IMR-90 (cell line): ENCODE results near the gene SAXO1. TPM values are rescaled to one million over a fixed set of nuclear protein-coding genes. Genes with fewer than 3 reads are reported as not detected.

Experiments used
- ATAC-seq: fragments of 200-7000 bp; cut with Tn5 transposase; 2 replicates; pipeline ENCODE4 v1.9.1; 2020; ENCODE audit warnings: low read depth, mild to moderate bottlenecking, moderate library complexity
- BruUV-seq: library from RNA; stranded (reverse); fragments of 400-500 nt; replicated peaks from 2 replicates; lab custom pipeline; 2021; lab: Mats Ljungman, UMichigan
- CTCF ChIA-PET: fragments of 300-600 bp; formaldehyde crosslinking; extraction: SDS; loops from one replicate; lab custom pipeline; 2021; ENCODE audit warnings: antibody characterized with exemption; lab: Yijun Ruan, JAX
- POLR2A ChIA-PET: fragments of 300-600 bp; sonication (Branson Sonifier 250); formaldehyde crosslinking; loops from one replicate; lab custom pipeline; 2022; ENCODE audit warnings: antibody characterized with exemption; ENCODE audit not compliant: unreplicated experiment; lab: Charles Lee
- DNase-seq: peaks from one replicate; pipeline ENCODE4 v3.0.0; 2013
- H2AFZ ChIP-seq: replicated peaks from 2 replicates; pipeline ENCODE3; 2013; ENCODE audit warnings: low read length, mild to moderate bottlenecking; ENCODE audit not compliant: poor library complexity
- H2AK5ac ChIP-seq: 2 replicates; pipeline ENCODE4 v1.6.1; 2013; ENCODE audit warnings: low read depth, low read length, inconsistent platforms
- H2AK9ac ChIP-seq: replicated peaks from 2 replicates; pipeline ENCODE3; 2013; ENCODE audit warnings: mild to moderate bottlenecking, low read depth, low read length, moderate library complexity; ENCODE audit not compliant: poor library complexity
- H2BK120ac ChIP-seq: 2 replicates; pipeline ENCODE4 v1.6.1; 2013; ENCODE audit warnings: low read depth, low read length, inconsistent platforms
- H2BK15ac ChIP-seq: 3 replicates; pipeline ENCODE4 v1.6.1; 2013; ENCODE audit warnings: low read depth, low read length, inconsistent platforms
- H2BK20ac ChIP-seq: 2 replicates; pipeline ENCODE4 v1.6.1; 2013; ENCODE audit warnings: low read depth, mild to moderate bottlenecking, inconsistent platforms, low read length, moderate library complexity
- H2BK5ac ChIP-seq: 2 replicates; pipeline ENCODE4 v1.6.1; 2013; ENCODE audit warnings: mild to moderate bottlenecking, low read depth, low read length, inconsistent platforms; ENCODE audit not compliant: poor library complexity, severe bottlenecking
- H3K14ac ChIP-seq: replicated peaks from 2 replicates; pipeline ENCODE4 v1.6.1; 2013; ENCODE audit warnings: low read depth, low read length, inconsistent platforms
- H3K18ac ChIP-seq: 2 replicates; pipeline ENCODE4 v1.6.1; 2013; ENCODE audit warnings: low read depth, low read length, control low read depth
- H3K23ac ChIP-seq: 2 replicates; pipeline ENCODE4 v1.6.1; 2013; ENCODE audit warnings: low read depth, low read length, inconsistent platforms
- H3K27ac ChIP-seq: 2 replicates; pipeline ENCODE4 v1.5.1; 2013; ENCODE audit warnings: mild to moderate bottlenecking, control low read depth, low read length; ENCODE audit not compliant: insufficient read depth
- H3K27me3 ChIP-seq: 2 replicates; pipeline ENCODE4 v1.6.1; 2013; ENCODE audit warnings: low read length; ENCODE audit not compliant: control insufficient read depth, insufficient read depth
- H3K36me3 ChIP-seq: 2 replicates; pipeline ENCODE4 v1.6.1; 2013; ENCODE audit warnings: low read length, mixed read lengths; ENCODE audit not compliant: control insufficient read depth, insufficient read depth
- H3K4ac ChIP-seq: 2 replicates; pipeline ENCODE4 v1.6.1; 2013; ENCODE audit warnings: low read depth, low read length, inconsistent platforms
- H3K4me1 ChIP-seq: 2 replicates; pipeline ENCODE4 v1.6.1; 2013; ENCODE audit warnings: low read length, mixed read lengths; ENCODE audit not compliant: control insufficient read depth, insufficient read depth
- H3K4me2 ChIP-seq: 2 replicates; pipeline ENCODE4 v1.6.1; 2013; ENCODE audit warnings: low read depth, mild to moderate bottlenecking, control low read depth, low read length, moderate library complexity
- H3K4me3 ChIP-seq: 2 replicates; pipeline ENCODE4 v1.5.1; 2013; ENCODE audit warnings: low read depth, mild to moderate bottlenecking, control low read depth, low read length, moderate library complexity; ENCODE audit not compliant: insufficient read depth
- H3K56ac ChIP-seq: 2 replicates; pipeline ENCODE4 v1.6.1; 2013; ENCODE audit warnings: low read length, inconsistent platforms; ENCODE audit not compliant: insufficient read depth; ENCODE audit errors: extremely low read depth
- H3K79me1 ChIP-seq, 2 experiments: 2 replicates each; pipeline ENCODE4 v1.6.1; 2013; ENCODE audit warnings: low read length in 2 of 2, inconsistent platforms in 1 of 2, low read depth in 1 of 2
- H3K9ac ChIP-seq: 2 replicates; pipeline ENCODE4 v1.6.1; 2013; ENCODE audit warnings: low read depth, low read length, control low read depth
- H3K9me1 ChIP-seq: 2 replicates; pipeline ENCODE4 v1.6.1; 2013; ENCODE audit warnings: low read length, inconsistent platforms; ENCODE audit not compliant: insufficient read depth
- H3K9me3 ChIP-seq: 2 replicates; pipeline ENCODE4 v1.6.1; 2013; ENCODE audit warnings: low read length; ENCODE audit not compliant: control insufficient read depth, insufficient read depth
- H4K20me1 ChIP-seq: 2 replicates; pipeline ENCODE4 v1.6.1; 2013; ENCODE audit warnings: low read length, inconsistent platforms; ENCODE audit not compliant: insufficient read depth
- H4K5ac ChIP-seq: 2 replicates; pipeline ENCODE4 v1.6.1; 2013; ENCODE audit warnings: mild to moderate bottlenecking, low read depth, low read length, control low read depth
- H4K8ac ChIP-seq, 2 experiments: 2 replicates each; pipeline ENCODE4 v1.6.1; 2013; ENCODE audit warnings: low read depth in 2 of 2, low read length in 2 of 2, control low read depth in 1 of 2, inconsistent platforms in 1 of 2
- H4K91ac ChIP-seq: 2 replicates; pipeline ENCODE4 v1.6.1; 2013; ENCODE audit warnings: low read depth, low read length, inconsistent platforms; ENCODE audit not compliant: insufficient read depth
- CEBPB ChIP-seq: IDR thresholded peaks from 2 replicates; pipeline ENCODE4 v1.6.1; 2012; ENCODE audit warnings: low read depth, low read length, improper control_type of control experiment
- ELK1 ChIP-seq: fragments of 150-350 bp; IDR thresholded peaks from 2 replicates; pipeline ENCODE4 v1.6.1; 2016; ENCODE audit warnings: low read depth, mild to moderate bottlenecking, low read length, moderate library complexity, borderline replicate concordance
- RFX5 ChIP-seq: IDR thresholded peaks from 2 replicates; pipeline ENCODE4 v1.8.0; 2012; ENCODE audit warnings: low read depth, mild to moderate bottlenecking, low read length, moderate library complexity
- WGBS, 2 experiments: methylation state at CpG; one replicate each; pipeline versions ENCODE4 v1.1.5 to v1.1.7; 2013; ENCODE audit warnings: missing lambda C conversion rate in 2 of 2; ENCODE audit not compliant: insufficient read length in 1 of 2; ENCODE audit errors: extremely low coverage in 2 of 2; 5-methylcytosine and 5-hydroxymethylcytosine counted together
- dilution Hi-C: fragments of 300-500 bp; cut with HindIII; formaldehyde crosslinking; loops from one replicate; pipeline ENCODE4 v1.14.3; 2018; ENCODE audit warnings: low sequenced_read_pairs; ENCODE audit not compliant: unreplicated experiment
- in situ Hi-C: fragments of 300-500 bp; cut with MboI; formaldehyde crosslinking; loops from 3 replicates; pipeline ENCODE4 v1.14.3; 2019; ENCODE audit warnings: low sequenced_read_pairs, inconsistent platforms, mixed read lengths
- intact Hi-C: fragments of 100-400 bp; cut with micrococcal nuclease; formaldehyde crosslinking; loops from 2 replicates; pipeline ENCODE4 v1.10.0; 2022
- polyA plus RNA-seq, 3 experiments: library from polyadenylated mRNA; depleted of rRNA; stranded (reverse); fragments of >200 nt; gene quantifications; 2 replicates each; pipeline ENCODE4 v1.2.3, GENCODE V29; 2012; ENCODE audit warnings: low replicate concordance in 1 of 3
- total RNA-seq: library from RNA; depleted of rRNA; stranded (reverse); fragments of >200 nt; gene quantifications from 2 replicates; pipeline ENCODE4 v1.2.3, GENCODE V29; 2012

Gene SAXO1
- total and polyA plus RNA-seq, 2 of the 4 experiments (the other 2 are of a cell fraction): not detected

- Histone ChIP-seq H3K4ac (no peak overlapping the region), H3K9me3 (no peaks in the 10 kb centered on the region), H2AK5ac (0 out of 2 replicates have a peak overlapping the region, but pooled peaks have one; percentile 59), H2AK9ac (no peak overlapping the region), H4K8ac (no peak overlapping the region), H4K5ac (no peak overlapping the region), H3K56ac (no peak overlapping the region), H3K4me1 (peaks cover 15% of the 10 kb centered on the region), H3K14ac (0 out of 2 replicates have a peak overlapping the region, but pooled peaks have one; percentile 24), H2BK120ac (no peak overlapping the region), H3K4me2 (no peak overlapping the region), H4K20me1 (no peaks in the 10 kb centered on the region), H2BK5ac (no peak overlapping the region), H3K9ac (no peak overlapping the region), H3K36me3 (no peaks in the 10 kb centered on the region), H3K23ac (no peak overlapping the region), H4K91ac (no peak overlapping the region), H3K9me1 (peaks cover 8% of the 10 kb centered on the region; the same call in 1 of the 2 replicates), H3K27me3 (peaks cover 6% of the 10 kb centered on the region), H2AFZ (no peak overlapping the region), H3K27ac (no peak overlapping the region), H3K4me3 (no peak overlapping the region), H2BK15ac (no peak overlapping the region), H3K79me1 (no peaks in the 10 kb centered on the region), H3K18ac (no peak overlapping the region), H2BK20ac (no peak overlapping the region)
- intact Hi-C loops: loop anchor here (5.0 kb wide), 1 partner anchor 470 kb away; no protein-coding TSS in a partner anchor
- no TSS peak for BruUV-seq
- TF ChIP-seq CEBPB: no peak
- TF ChIP-seq ELK1: no peak
- no peak for TF ChIP-seq RFX5
- WGBS, 2 experiments: 100% methylated on average over 1 of the region's 9 CpGs; no CpG with 5 or more reads in 1 of the 2 experiments
- POLR2A ChIA-PET: no interaction called here
- ATAC-seq (no peak), DNase-seq (no peak)
- dilution Hi-C loops: no loop called here
- CTCF ChIA-PET: no interaction called here
- in situ Hi-C loops: no loop called here
Measured at GRCh38 chr9:18911714-18912342, 121.2 kb downstream of the SAXO1 start.
